Esophagus muscularis mucosa (tissue), 4 donors: ENCODE measurements around the gene NUP62. TPM values are rescaled to one million over a fixed set of nuclear protein-coding genes. Genes with fewer than 3 reads are reported as not detected.

Experiments
- DNase-seq: peaks from one replicate; pipeline ENCODE4 v3.0.0-alpha.2; 2017; ENCODE audit errors: extremely low spot score
- H3K27ac ChIP-seq, 4 donors: fragments of 200-600 bp; sonication (generic); replicated peaks in 1 of 4; 1 replicate in 3 of 4; 2 replicates in 1 of 4; pipeline ENCODE4 v1.5.1; 2016 to 2019; ENCODE audit warnings: mild to moderate bottlenecking in 1 of 4
- H3K27me3 ChIP-seq, 4 donors: fragments of 200-600 bp; sonication (generic); one replicate each; pipeline versions ENCODE4 v1.5.1 to v1.6.0; 2016 to 2019
- H3K36me3 ChIP-seq, 4 donors: fragments of 200-600 bp; sonication (generic); one replicate each; pipeline ENCODE4 v1.5.1; 2016 to 2019
- H3K4me1 ChIP-seq, 4 donors: fragments of 200-600 bp; sonication (generic); one replicate each; pipeline ENCODE4 v1.5.1; 2016 to 2019
- H3K4me3 ChIP-seq, 4 donors: fragments of 200-600 bp; sonication (generic); 1 replicate in 2 of 4; 2 replicates in 2 of 4; pipeline ENCODE4 v1.5.1; 2016 to 2019; ENCODE audit warnings: mild to moderate bottlenecking in 4 of 4, moderate library complexity in 1 of 4
- H3K9me3 ChIP-seq, 4 donors: fragments of 200-600 bp; sonication (generic); 1 replicate in 3 of 4; 2 replicates in 1 of 4; pipeline ENCODE4 v1.5.1; 2016 to 2019
- EP300 ChIP-seq: sonication (generic); formaldehyde crosslinking; IDR thresholded peaks from one replicate; pipeline ENCODE4 v1.6.1; 2017; ENCODE audit warnings: antibody characterized with exemption
- POLR2A ChIP-seq: fragments of 450-650 bp; IDR thresholded peaks from one replicate; pipeline ENCODE4 v1.6.1; 2017; ENCODE audit warnings: antibody characterized with exemption, moderate library complexity, mild to moderate bottlenecking, low read depth
- POLR2AphosphoS5 ChIP-seq, 2 donors: sonication (generic); formaldehyde crosslinking; IDR thresholded peaks; one replicate each; pipeline ENCODE4 v1.6.1; 2017; ENCODE audit warnings: antibody characterized with exemption in 2 of 2
- WGBS: methylation state at CpG from one replicate; pipeline ENCODE4 v1.1.5; 2018; 5-methylcytosine and 5-hydroxymethylcytosine counted together
- intact Hi-C: fragments of 100-400 bp; cut with DNase I; formaldehyde crosslinking; loops from one replicate; pipeline ENCODE4 v1.15.1; 2023
- total RNA-seq, 4 donors: library from RNA; depleted of rRNA; stranded (reverse); fragments of >200 nt; gene quantifications; one replicate each; pipeline versions ENCODE4 v1.1.0 to v1.2.1, GENCODE V29; 2016
- TF ChIP-seq, protein P1 (sequence below), 3 experiments: fragments of 200-600 bp in 2 of 3; fragments of 450-650 bp in 1 of 3; sonication (generic) in 2 of 3; IDR thresholded peaks; one replicate each; pipeline ENCODE4 v1.5.1; 2017 to 2019; ENCODE audit warnings: antibody characterized with exemption in 3 of 3, mild to moderate bottlenecking in 2 of 3, moderate library complexity in 1 of 3

Gene NUP62
- total RNA-seq, 4 donors from 2014 or later: 27.0 to 44.3 (median 35.9) TPM

DNA sequence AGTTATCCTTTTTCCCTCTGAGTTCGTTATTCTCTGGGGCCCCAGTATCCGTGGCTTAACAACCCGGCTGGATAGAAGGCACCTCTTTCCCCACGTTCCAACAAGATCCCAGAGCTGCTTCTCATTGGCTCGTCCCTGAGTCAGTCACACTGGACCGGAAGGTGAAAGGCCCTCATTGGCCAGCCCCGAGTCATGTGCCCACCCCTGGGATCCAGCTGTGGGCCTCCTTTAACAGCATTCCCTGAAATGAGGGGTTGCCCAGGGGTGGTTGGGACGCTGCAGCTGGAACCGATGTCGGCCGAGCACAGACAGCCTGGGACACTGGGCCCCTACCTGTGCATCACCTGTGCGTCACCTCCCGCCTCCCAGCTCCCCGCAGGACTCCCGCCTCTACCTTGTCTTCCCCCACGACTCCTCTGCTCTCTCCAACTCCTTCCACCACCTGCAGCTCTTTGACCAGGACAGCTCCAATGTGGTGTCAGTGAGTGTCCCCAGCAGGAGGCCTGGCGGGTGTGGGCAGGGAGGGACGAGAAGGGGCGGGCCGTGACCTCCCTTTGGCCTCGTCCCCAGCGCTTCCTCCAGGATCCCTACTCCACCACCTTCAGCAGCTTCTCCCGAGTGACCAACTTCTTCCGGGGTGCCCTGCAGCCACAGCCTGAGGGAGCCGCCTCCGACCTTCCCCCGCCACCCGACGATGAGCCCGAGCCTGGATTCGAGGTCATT lies 47.5 kb downstream of the NUP62 start:
- TF ChIP-seq POLR2A: no peak
- TF ChIP-seq EP300: no peak
- no peak for TF ChIP-seq POLR2AphosphoS5 (IDR thresholded peaks at IDR 0.05)
- TF ChIP-seq, protein P1, sequence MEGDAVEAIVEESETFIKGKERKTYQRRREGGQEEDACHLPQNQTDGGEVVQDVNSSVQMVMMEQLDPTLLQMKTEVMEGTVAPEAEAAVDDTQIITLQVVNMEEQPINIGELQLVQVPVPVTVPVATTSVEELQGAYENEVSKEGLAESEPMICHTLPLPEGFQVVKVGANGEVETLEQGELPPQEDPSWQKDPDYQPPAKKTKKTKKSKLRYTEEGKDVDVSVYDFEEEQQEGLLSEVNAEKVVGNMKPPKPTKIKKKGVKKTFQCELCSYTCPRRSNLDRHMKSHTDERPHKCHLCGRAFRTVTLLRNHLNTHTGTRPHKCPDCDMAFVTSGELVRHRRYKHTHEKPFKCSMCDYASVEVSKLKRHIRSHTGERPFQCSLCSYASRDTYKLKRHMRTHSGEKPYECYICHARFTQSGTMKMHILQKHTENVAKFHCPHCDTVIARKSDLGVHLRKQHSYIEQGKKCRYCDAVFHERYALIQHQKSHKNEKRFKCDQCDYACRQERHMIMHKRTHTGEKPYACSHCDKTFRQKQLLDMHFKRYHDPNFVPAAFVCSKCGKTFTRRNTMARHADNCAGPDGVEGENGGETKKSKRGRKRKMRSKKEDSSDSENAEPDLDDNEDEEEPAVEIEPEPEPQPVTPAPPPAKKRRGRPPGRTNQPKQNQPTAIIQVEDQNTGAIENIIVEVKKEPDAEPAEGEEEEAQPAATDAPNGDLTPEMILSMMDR (IDR thresholded peaks at IDR 0.05): no peak
- intact Hi-C loops: no loop called here
- Histone ChIP-seq H3K9me3 (no peaks in the 10 kb centered on the region), H3K36me3 (peaks cover 54 to 84% (median 79%) of the 10 kb centered on the region in 4 donors), H3K27me3 (no peaks in the 10 kb centered on the region), H3K4me1 (peaks cover 12 to 25% (median 17%) of the 10 kb centered on the region in 4 donors), H3K4me3 (no peak overlapping the region), H3K27ac (no peak overlapping the region)
- no peak for DNase-seq
- WGBS: 86% methylated on average over 31 of the region's 31 CpGs

DNA sequence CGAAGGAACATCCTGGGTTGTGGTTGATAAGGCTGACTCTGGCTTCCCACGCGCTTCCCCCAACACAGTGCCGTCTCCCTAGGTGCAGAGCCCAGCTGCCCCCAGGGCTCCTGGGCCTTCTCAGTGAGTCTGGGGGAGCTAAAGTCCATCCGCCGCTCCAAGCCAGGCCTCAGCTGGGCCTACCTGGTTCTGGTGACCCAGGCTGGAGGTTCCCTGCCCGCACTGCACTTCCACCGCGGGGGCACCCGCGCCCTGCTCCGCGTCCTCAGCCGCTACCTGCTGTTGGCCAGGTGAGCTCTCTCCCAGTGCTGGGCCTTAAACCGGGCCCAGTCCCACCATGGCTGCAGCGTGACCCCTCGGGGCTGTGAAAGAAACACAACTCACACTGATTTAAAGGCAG lies 48.1 kb downstream of the NUP62 start:
- 83% methylated on average over 14 of the region's 17 CpGs for WGBS
- H3K27me3 ChIP-seq: no peaks in the 10 kb centered on the region
- H3K4me3 ChIP-seq: no peak overlapping the region
- TF ChIP-seq EP300 (no peak), POLR2AphosphoS5 (IDR thresholded peaks at IDR 0.05) (no peak), POLR2A (no peak)
- TF ChIP-seq, protein P1 (IDR thresholded peaks at IDR 0.05): no peak
- no peak overlapping the region for H3K27ac ChIP-seq
- peaks cover 12 to 25% (median 17%) of the 10 kb centered on the region in 4 donors for H3K4me1 ChIP-seq
- DNase-seq: no peak
- H3K36me3 ChIP-seq: peaks cover 54 to 77% (median 76%) of the 10 kb centered on the region in 4 donors
- intact Hi-C loops: no loop called here
- H3K9me3 ChIP-seq: no peaks in the 10 kb centered on the region

DNA sequence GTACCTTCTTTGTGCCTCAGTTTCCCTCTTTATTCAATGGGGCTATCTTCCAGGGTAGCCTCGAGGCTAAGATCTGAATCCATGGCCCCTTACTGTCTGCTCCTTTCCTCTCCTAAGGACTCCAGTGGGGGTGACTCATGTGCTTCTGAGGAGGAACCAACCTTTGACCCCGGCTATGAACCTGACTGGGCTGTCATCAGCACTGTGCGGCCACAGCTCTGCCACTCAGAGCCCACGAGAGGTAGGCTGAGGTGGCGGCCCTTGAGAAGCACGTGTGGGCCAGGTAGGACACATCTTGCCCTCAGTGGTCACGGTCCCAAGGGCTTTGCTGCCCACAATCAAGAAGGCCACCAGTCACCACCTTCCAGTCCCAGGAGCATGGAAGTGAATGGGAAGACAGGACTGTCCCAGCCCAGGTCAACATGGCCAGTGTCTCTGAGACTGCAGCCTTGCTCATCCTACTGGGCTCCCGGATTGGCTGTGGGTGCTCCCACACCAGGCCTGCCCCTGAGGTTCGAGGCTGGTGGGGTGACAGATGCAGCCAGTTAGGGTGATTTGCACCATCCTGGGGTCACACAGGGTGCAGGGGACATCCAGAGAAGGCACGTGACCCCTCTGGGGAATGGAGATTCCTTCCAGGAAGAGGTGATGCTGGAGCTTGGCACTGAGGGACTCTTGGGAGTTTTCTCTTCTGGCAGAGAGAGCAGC lies 49.0 kb downstream of the NUP62 start:
- DNase-seq: no peak
- H3K27me3 ChIP-seq: no peaks in the 10 kb centered on the region
- H3K4me3 ChIP-seq: no peak overlapping the region
- WGBS: 85% methylated on average over 8 of the region's 10 CpGs
- peaks cover 54 to 69% (median 68%) of the 10 kb centered on the region in 4 donors for H3K36me3 ChIP-seq
- intact Hi-C loops: no loop called here
- TF ChIP-seq, protein P1 (IDR thresholded peaks at IDR 0.05): no peak
- TF ChIP-seq EP300: no peak
- no peak overlapping the region for H3K27ac ChIP-seq
- H3K4me1 ChIP-seq: peaks cover 17 to 32% (median 23%) of the 10 kb centered on the region in 4 donors
- no peaks in the 10 kb centered on the region for H3K9me3 ChIP-seq

DNA sequence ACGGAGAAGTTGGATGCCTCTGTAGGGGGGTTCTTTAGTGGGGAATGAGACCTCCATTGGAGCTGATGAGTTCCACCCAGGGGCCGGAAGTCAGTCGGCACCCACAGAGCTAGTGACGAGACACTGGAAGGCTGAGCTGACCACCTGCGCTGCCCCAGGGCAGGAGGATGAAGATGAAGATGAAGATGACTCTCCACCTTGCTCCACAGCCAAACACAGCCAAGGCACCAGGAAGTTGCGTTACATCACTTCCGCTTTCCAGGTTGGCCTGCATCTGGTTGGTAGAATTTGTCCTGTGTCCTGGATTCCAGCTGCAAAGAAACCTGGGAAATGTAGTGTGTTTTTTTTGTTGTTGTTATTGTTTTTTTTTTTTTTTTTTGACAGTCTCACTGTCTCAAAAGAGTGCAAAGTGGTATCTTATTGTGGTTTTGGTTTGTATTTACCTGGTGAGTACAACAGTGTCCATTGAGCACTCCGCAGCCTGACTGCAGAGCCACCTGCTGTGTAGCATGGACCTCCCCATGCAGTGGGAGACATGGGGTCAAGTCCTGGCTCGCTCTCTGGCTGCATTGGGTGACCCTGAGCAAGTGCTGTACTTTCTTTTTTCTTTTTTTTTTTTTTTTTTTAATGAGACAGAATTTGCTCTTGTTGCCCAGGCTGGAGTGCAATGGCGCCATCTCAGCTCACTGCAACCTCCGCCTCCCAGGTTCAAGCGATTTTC lies 49.9 kb downstream of the NUP62 start:
- intact Hi-C loops: loop anchor here (5.0 kb wide), 1 partner anchor 67 kb away; the partner anchor contains the start of gene FUZ
- H3K9me3 ChIP-seq: no peaks in the 10 kb centered on the region
- 94% methylated on average over 12 of the region's 12 CpGs for WGBS

More for the DNA sequence above, 49.9 kb downstream of the NUP62 start:
- Histone ChIP-seq H3K4me1 (peaks cover 26 to 41% (median 33%) of the 10 kb centered on the region in 4 donors), H3K27me3 (no peaks in the 10 kb centered on the region), H3K27ac (no peak overlapping the region), H3K36me3 (peaks cover 45 to 63% (median 59%) of the 10 kb centered on the region in 4 donors), H3K4me3 (no peak overlapping the region)
- no peak for DNase-seq
- TF ChIP-seq, protein P1 (IDR thresholded peaks at IDR 0.05): no peak
